Nucleus accumbens (tissue), 56 donors: ENCODE measurements around the gene LANCL1.

Experiments
- DNase-seq, 56 donors: peaks; one replicate each; lab custom pipeline; 2025; lab: John Stamatoyannopoulos, UW

Gene LANCL1

GRCh38 chr2:210412660-210413059 lies 63.9 kb downstream of the LANCL1 start:
- DNase-seq, result no peak

GRCh38 chr2:210410542-210410941 lies 66.0 kb downstream of the LANCL1 start:
- DNase-seq, result no peak

GRCh38 chr2:210399440-210400041 lies 77.0 kb downstream of the LANCL1 start:
- no peak for DNase-seq

- DNase-seq, result no peak
Observed at GRCh38 chr2:210392469-210392881, 84.1 kb downstream of the LANCL1 start.

GRCh38 chr2:210389856-210390255 lies 86.7 kb downstream of the LANCL1 start:
- DNase-seq, result no peak

GRCh38 chr2:210388148-210388547 lies 88.4 kb downstream of the LANCL1 start:
- DNase-seq, result no peak

- DNase-seq, result no peak
Observed at GRCh38 chr2:210387074-210387473, 89.5 kb downstream of the LANCL1 start.
